ENCODE measurements around the gene TMEM217. TPM values are rescaled to one million over a fixed set of nuclear protein-coding genes. Genes with fewer than 3 reads are reported as not detected.
A peak's percentile ranks its signal among the peaks of the same experiment; 100 is the strongest.

The TMEM217 gene
- total RNA-seq, 2 donors from 2014 or later: 0.41 to 6.2 TPM

GRCh38 chr6:37269105-37269504 lies 11.2 kb upstream of the TMEM217 start:
- DNase-seq (ENCODE audit: low spot score) (no peak), ATAC-seq (ENCODE audit: insufficient number of reproducible peaks, low FRiP score, low read depth) (no peak)
- no peaks in the 10 kb centered on the region for H3K27me3 ChIP-seq (replicated peaks; ENCODE audit: insufficient read depth)
- H3K4me1 ChIP-seq (ENCODE audit: control insufficient read depth in 1 of 2, low read depth in 2 of 2): peaks cover 10 to 14% of the 10 kb centered on the region in 2 donors
- TF ChIP-seq CTCF (IDR thresholded peaks at IDR 0.05): no peak
- no peaks in the 10 kb centered on the region for H3K9me3 ChIP-seq
- no peak overlapping the region for H3K4me3 ChIP-seq
- no peak overlapping the region for H3K27ac ChIP-seq
- H3K36me3 ChIP-seq: peaks cover 10% of the 10 kb centered on the region

- H3K27ac ChIP-seq: peak overlapping the region in 1 of 2 donors; percentile 57
- no peak overlapping the region for H3K4me3 ChIP-seq
- peaks cover 10 to 28% of the 10 kb centered on the region in 2 donors for H3K4me1 ChIP-seq (ENCODE audit: control insufficient read depth in 1 of 2, low read depth in 2 of 2)
- no peak for TF ChIP-seq CTCF (IDR thresholded peaks at IDR 0.05)
- H3K9me3 ChIP-seq: no peaks in the 10 kb centered on the region
- DNase-seq (ENCODE audit: low spot score) (no peak), ATAC-seq (ENCODE audit: insufficient number of reproducible peaks, low FRiP score, low read depth) (no peak)
- H3K27me3 ChIP-seq (replicated peaks; ENCODE audit: insufficient read depth): no peaks in the 10 kb centered on the region
- peaks cover 10% of the 10 kb centered on the region for H3K36me3 ChIP-seq
Observed at GRCh38 chr6:37265860-37266259, 7.9 kb upstream of the TMEM217 start.

DNA sequence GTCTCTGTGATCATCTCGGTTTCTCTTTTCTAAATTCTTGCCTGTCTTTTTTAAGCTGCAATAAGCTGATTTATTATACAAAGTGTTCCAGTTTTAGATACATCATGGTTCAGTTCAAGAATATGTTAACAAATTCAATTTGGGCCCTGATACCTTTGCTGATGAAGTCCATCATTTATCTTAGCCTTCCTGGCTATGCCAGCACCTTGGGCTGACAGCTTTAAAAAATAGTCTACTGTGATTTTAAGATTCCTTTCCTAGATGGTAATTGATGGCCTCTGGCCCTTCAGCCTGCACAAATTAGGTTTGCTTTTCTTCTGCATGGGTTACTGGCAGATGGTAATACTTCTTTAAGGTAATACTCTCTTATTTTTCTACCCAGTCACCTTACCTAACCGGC lies 7.1 kb upstream of the TMEM217 start:
- TF ChIP-seq CTCF (IDR thresholded peaks at IDR 0.05): no peak
- Histone ChIP-seq H3K9me3 (no peaks in the 10 kb centered on the region), H3K36me3 (peaks cover 6% of the 10 kb centered on the region), H3K27ac (peak overlapping the region in 1 of 2 donors; percentile 57), H3K27me3 (replicated peaks; ENCODE audit: insufficient read depth) (no peaks in the 10 kb centered on the region), H3K4me3 (no peak overlapping the region), H3K4me1 (ENCODE audit: control insufficient read depth in 1 of 2, low read depth in 2 of 2) (peaks cover 12 to 33% of the 10 kb centered on the region in 2 donors)
- no peak for ATAC-seq (ENCODE audit: insufficient number of reproducible peaks, low FRiP score, low read depth)
- no peak for DNase-seq (ENCODE audit: low spot score)

- no peak for DNase-seq (ENCODE audit: low spot score)
- no peak for TF ChIP-seq CTCF (IDR thresholded peaks at IDR 0.05)
- H3K36me3 ChIP-seq: no peaks in the 10 kb centered on the region
- H3K9me3 ChIP-seq: no peaks in the 10 kb centered on the region
- H3K27ac ChIP-seq: peak overlapping the region in 1 of 2 donors; percentile 57
- H3K27me3 ChIP-seq (replicated peaks; ENCODE audit: insufficient read depth): no peaks in the 10 kb centered on the region
- no peak for ATAC-seq (ENCODE audit: insufficient number of reproducible peaks, low FRiP score, low read depth)
- peaks cover 28 to 52% of the 10 kb centered on the region in 2 donors for H3K4me1 ChIP-seq (ENCODE audit: control insufficient read depth in 1 of 2, low read depth in 2 of 2)
- no peak overlapping the region for H3K4me3 ChIP-seq
Observed at GRCh38 chr6:37262446-37263026, 4.6 kb upstream of the TMEM217 start.

DNA sequence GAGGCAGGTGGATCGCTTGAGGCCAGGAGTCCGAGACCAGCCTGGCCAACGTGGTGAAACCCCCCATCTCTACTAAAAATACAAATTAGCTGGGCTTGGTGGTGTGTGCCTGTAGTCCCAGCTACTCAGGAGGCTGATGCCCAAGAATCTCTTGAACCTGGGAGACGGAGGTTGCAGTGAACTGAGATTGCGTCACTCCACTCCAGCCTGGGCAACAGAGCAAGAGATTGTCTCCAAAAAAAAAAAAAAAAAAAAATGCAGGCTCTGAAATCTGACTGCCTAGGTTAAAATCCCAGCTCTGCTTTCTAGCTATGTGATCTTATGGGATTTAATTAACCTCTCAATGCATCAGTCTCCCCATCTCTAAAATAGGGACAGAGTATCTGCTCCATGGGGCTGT lies 3.3 kb upstream of the TMEM217 start:
- no peak for TF ChIP-seq CTCF (IDR thresholded peaks at IDR 0.05)
- Histone ChIP-seq H3K4me1 (ENCODE audit: control insufficient read depth in 1 of 2, low read depth in 2 of 2) (peaks cover 28 to 56% of the 10 kb centered on the region in 2 donors), H3K9me3 (no peaks in the 10 kb centered on the region), H3K27ac (no peak overlapping the region), H3K4me3 (no peak overlapping the region), H3K27me3 (replicated peaks; ENCODE audit: insufficient read depth) (no peaks in the 10 kb centered on the region), H3K36me3 (no peaks in the 10 kb centered on the region)
- DNase-seq (ENCODE audit: low spot score): no peak
- no peak for ATAC-seq (ENCODE audit: insufficient number of reproducible peaks, low FRiP score, low read depth)

All from thoracic aorta (tissue), 2 donors.